K562 (cell line): ENCODE measurements around the gene KIF25. TPM values are rescaled to one million over a fixed set of nuclear protein-coding genes. Genes with fewer than 3 reads are reported as not detected.

Experiments used
- ATAC-seq: fragments of 200-7000 bp; cut with Tn5 transposase; 3 replicates; pipeline ENCODE4 v1.9.1; 2020; ENCODE audit warnings: moderate library complexity
- BruUV-seq: library from RNA; stranded (reverse); fragments of 400-500 nt; replicated peaks from 2 replicates; lab custom pipeline; 2021; lab: Mats Ljungman, UMichigan
- CTCF ChIA-PET: fragments of 300-600 bp; formaldehyde crosslinking; extraction: SDS; loops from one replicate; lab custom pipeline; 2021; ENCODE audit warnings: low intra/inter-chr PET ratio; lab: Yijun Ruan, JAX
- POLR2A ChIA-PET: fragments of 300-600, 350-650 bp; sonication (Branson Sonifier 250); formaldehyde crosslinking; extraction: SDS; loops from one replicate; lab custom pipeline; 2021; ENCODE audit warnings: antibody characterized with exemption, inconsistent platforms; lab: Yijun Ruan, JAX
- DNase-seq, 4 experiments: peaks; one replicate each; pipeline versions ENCODE4 v3.0.0 to v3.0.0-alpha.2; 2011 to 2018; ENCODE audit warnings: low spot score in 3 of 4, mixed read lengths in 3 of 4; ENCODE audit errors: extremely low read depth in 1 of 4
- FAIRE-seq: peaks from 2 replicates; lab custom pipeline; 2011; peaks lifted over from hg19 to GRCh38; lab: Jason Lieb, UNC
- H2AFZ ChIP-seq: 2 replicates; pipeline ENCODE4 v1.6.0; 2011; ENCODE audit warnings: low read depth, low read length, control low read depth, inconsistent platforms
- H3K27ac ChIP-seq: fragments of 200-600 bp; 3 replicates; pipeline ENCODE4 v1.8.0; 2011; ENCODE audit warnings: low read depth, mild to moderate bottlenecking, control low read depth, inconsistent platforms, low read length, moderate library complexity, mixed read lengths; ENCODE audit errors: extremely low read depth
- H3K27me3 ChIP-seq, 2 experiments: fragments of 300-600 bp in 1 of 2; 2 replicates in 1 of 2; 3 replicates in 1 of 2; pipeline versions ENCODE4 v1.6.0 to v1.8.0; 2011; ENCODE audit warnings: inconsistent platforms in 2 of 2, low read length in 2 of 2, mild to moderate bottlenecking in 1 of 2, mixed read lengths in 1 of 2, moderate library complexity in 1 of 2; ENCODE audit not compliant: control insufficient read depth in 2 of 2, insufficient read depth in 2 of 2
- H3K36me3 ChIP-seq: fragments of 300-600 bp; 3 replicates; pipeline ENCODE4 v1.8.0; 2011; ENCODE audit warnings: mild to moderate bottlenecking, low read length, inconsistent platforms; ENCODE audit not compliant: control insufficient read depth, insufficient read depth
- H3K4me1 ChIP-seq, 2 experiments: fragments of 200-600 bp in 1 of 2; replicated peaks in 1 of 2; 2 replicates in 1 of 2; 3 replicates in 1 of 2; pipeline versions ENCODE4 v1.5.1 to v1.8.0; 2011; ENCODE audit warnings: inconsistent platforms in 2 of 2, low read length in 2 of 2, mild to moderate bottlenecking in 1 of 2, mixed read lengths in 1 of 2, moderate library complexity in 1 of 2; ENCODE audit not compliant: control insufficient read depth in 2 of 2, insufficient read depth in 2 of 2
- H3K4me2 ChIP-seq: 2 replicates; pipeline ENCODE4 v1.6.1; 2011; ENCODE audit warnings: low read length, control low read depth, inconsistent platforms, mixed read lengths; ENCODE audit not compliant: insufficient read depth
- H3K4me3 ChIP-seq: fragments of 200-600 bp; sonication (generic), shearing (Covaris generic); 2 replicates; pipeline ENCODE4 v1.5.1; 2016; ENCODE audit warnings: control low read depth, inconsistent platforms
- H3K79me2 ChIP-seq: fragments of 200-600 bp; 3 replicates; pipeline ENCODE4 v1.8.0; 2011; ENCODE audit warnings: low read length, inconsistent platforms; ENCODE audit not compliant: control insufficient read depth, insufficient read depth
- H3K9ac ChIP-seq, 2 experiments: 2 replicates each; pipeline versions ENCODE4 v1.6.0 to v1.6.1; 2011; ENCODE audit warnings: low read depth in 2 of 2, low read length in 2 of 2, control low read depth in 1 of 2, inconsistent platforms in 1 of 2, mild to moderate bottlenecking in 1 of 2, mixed read lengths in 1 of 2; ENCODE audit not compliant: insufficient read depth in 1 of 2
- H3K9me1 ChIP-seq: one replicate; pipeline ENCODE4 v1.6.0; 2011; ENCODE audit warnings: inconsistent platforms, mild to moderate bottlenecking, low read length, moderate library complexity; ENCODE audit not compliant: control insufficient read depth, insufficient read depth
- H3K9me3 ChIP-seq: replicated peaks from 2 replicates; pipeline ENCODE4 v1.5.1; 2011; ENCODE audit warnings: low read depth, low read length, inconsistent platforms; ENCODE audit not compliant: control insufficient read depth, insufficient read depth
- H4K20me1 ChIP-seq: replicated peaks from 2 replicates; pipeline ENCODE4 v1.6.1; 2011; ENCODE audit warnings: low read length, inconsistent platforms, mixed read lengths; ENCODE audit not compliant: control insufficient read depth, insufficient read depth
- NR2C1 ChIP-seq, 2 experiments: fragments of 450-650 bp; IDR thresholded peaks; 2 replicates each; pipeline ENCODE4 v1.6.1; 2017; ENCODE audit warnings: mild to moderate bottlenecking in 2 of 2, antibody characterized with exemption in 1 of 2, inconsistent platforms in 1 of 2, missing compliant biosample characterization in 1 of 2, missing genetic modification characterization in 1 of 2
- ZNF561 ChIP-seq: fragments of 450-650 bp; formaldehyde crosslinking; conservative IDR thresholded peaks from 2 replicates; pipeline ENCODE4 v1.4.0; 2020; ENCODE audit warnings: mild to moderate bottlenecking, moderate library complexity
- WGBS: fragments of 100-300 bp; shearing (Covaris generic); methylation state at CpG from one replicate; pipeline ENCODE4 v1.1.6; 2016; ENCODE audit warnings: low coverage, mixed read lengths; ENCODE audit not compliant: insufficient coverage; ENCODE audit errors: missing lambda C conversion rate; 5-methylcytosine and 5-hydroxymethylcytosine counted together
- in situ Hi-C: fragments of 300-500 bp; cut with MboI; formaldehyde crosslinking; loops from 4 replicates; pipeline ENCODE4 v1.15.0; 2018; ENCODE audit warnings: inconsistent platforms, mixed read lengths
- intact Hi-C: fragments of 100-400 bp; cut with micrococcal nuclease; formaldehyde crosslinking; loops from 2 replicates; pipeline ENCODE4 v1.14.2; 2022
- polyA plus RNA-seq, 8 experiments: library from polyadenylated mRNA; depleted of rRNA in 4 of 8; stranded (reverse) in 5 of 8; unstranded in 3 of 8; fragments of >200 nt; fragmentation: Nextera tagmentation in 2 of 8; fragmentation: Illumina TruSeq in 1 of 8; extraction: Ambion mirVana in 2 of 8; extraction: Trizol in 1 of 8; gene quantifications; 2 replicates each; pipeline versions ENCODE4 v1.2.1 to v1.2.3, GENCODE V29; 2011 to 2014; ENCODE audit warnings: inconsistent platforms in 1 of 8, missing spikeins in 1 of 8
- total RNA-seq, 7 experiments: library from RNA; depleted of rRNA in 6 of 7; stranded (reverse); fragments of >200 nt in 6 of 7; fragmentation: Illumina TruSeq in 2 of 7; extraction: Trizol in 2 of 7; gene quantifications; 2 replicates each; pipeline versions ENCODE4 v1.2.1 to v1.2.3, GENCODE V29; 2011 to 2021; ENCODE audit warnings: low replicate concordance in 1 of 7
- TF ChIP-seq, protein P1 (sequence below): sonication (generic); formaldehyde crosslinking; IDR thresholded peaks from 2 replicates; pipeline ENCODE4 v1.8.1; 2022; ENCODE audit warnings: missing genetic modification reagents

KIF25 gene
- total and polyA plus RNA-seq, 9 of the 15 experiments (the other 6 are each of a cell fraction or from before 2014, with no cell fraction given) = 0.04 to 0.49 (median 0.23) TPM; not detected in 5

DNA sequence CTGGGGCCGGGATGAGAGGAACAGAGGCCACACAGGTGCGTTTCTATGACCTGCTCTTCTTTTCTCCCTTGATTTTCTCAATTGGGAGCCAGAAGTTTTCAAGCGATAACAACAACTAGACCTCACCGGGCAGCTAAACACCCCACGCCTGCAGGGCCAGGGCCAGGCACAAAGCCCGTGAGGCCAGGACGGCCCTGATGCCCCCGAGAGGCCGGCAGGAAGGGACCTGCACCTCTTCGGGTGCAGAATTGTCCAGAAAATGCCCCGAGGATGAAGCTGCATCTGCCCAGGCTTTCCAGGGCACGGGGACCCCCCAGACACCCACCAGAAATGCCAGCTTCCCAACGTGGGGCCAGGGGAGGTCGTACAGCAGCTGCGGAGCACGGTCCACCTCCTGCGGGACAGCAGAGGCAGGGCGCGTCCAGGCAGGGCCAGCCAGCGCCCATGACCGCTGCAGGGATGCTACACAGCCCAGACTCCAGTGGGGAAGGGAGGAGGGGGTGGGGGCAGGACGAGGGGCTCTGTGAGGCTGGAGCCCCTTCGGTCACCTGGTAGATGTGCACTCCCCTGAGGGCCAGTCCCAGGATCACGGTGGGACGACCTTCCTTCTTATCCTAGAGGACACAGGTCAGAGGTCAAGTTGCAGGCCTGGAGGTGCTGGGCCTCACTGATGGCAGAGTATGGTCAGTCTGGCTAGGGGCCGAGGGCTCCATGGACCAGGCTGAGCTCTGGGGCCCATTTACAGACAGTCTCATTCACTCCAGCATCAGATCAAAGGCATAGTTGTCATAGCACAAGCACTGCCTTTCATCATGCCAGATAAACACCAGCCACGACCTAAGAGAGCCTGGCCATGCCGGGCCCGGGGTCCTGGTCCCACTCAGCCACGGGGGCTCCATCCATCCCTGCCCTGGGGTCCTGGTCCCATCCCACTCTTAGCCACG, 65.1 kb downstream of the KIF25 start:
- H3K9me1 ChIP-seq = no peaks in the 10 kb centered on the region
- no peaks in the 10 kb centered on the region for H3K36me3 ChIP-seq
- H4K20me1 ChIP-seq = peaks cover 7% of the 10 kb centered on the region; the same call in 1 of the 2 replicates
- ChIA-PET CTCF (no interaction called here), POLR2A (interaction anchor here (0.6 to 0.9 kb wide), 2 partner anchors 9 to 23 kb away, joined by 3 read pairs; no protein-coding TSS in a partner anchor)
- H3K4me1 ChIP-seq = peaks cover 0 to 30% of the 10 kb centered on the region in 2 experiments; a peak in 1 of 5 replicates
- DNase-seq (no peak), FAIRE-seq (no peak), ATAC-seq (no peak)
- H3K27me3 ChIP-seq = peaks cover 21 to 80% of the 10 kb centered on the region in 2 experiments
- BruUV-seq = no TSS peak
- 3% methylated on average over 31 of the region's 31 CpGs for WGBS
- no peaks in the 10 kb centered on the region for H3K9me3 ChIP-seq
- H2AFZ ChIP-seq = no peak overlapping the region
- no peak for TF ChIP-seq ZNF561 (CRISPR knock-in tag)
- no peak for TF ChIP-seq NR2C1 (IDR thresholded peaks at IDR 0.05)
- 0 out of 2 replicates have a peak, but pooled peaks have one; percentile 26 for TF ChIP-seq NR2C1 (tag; IDR thresholded peaks at IDR 0.05)
- TF ChIP-seq, protein P1, sequence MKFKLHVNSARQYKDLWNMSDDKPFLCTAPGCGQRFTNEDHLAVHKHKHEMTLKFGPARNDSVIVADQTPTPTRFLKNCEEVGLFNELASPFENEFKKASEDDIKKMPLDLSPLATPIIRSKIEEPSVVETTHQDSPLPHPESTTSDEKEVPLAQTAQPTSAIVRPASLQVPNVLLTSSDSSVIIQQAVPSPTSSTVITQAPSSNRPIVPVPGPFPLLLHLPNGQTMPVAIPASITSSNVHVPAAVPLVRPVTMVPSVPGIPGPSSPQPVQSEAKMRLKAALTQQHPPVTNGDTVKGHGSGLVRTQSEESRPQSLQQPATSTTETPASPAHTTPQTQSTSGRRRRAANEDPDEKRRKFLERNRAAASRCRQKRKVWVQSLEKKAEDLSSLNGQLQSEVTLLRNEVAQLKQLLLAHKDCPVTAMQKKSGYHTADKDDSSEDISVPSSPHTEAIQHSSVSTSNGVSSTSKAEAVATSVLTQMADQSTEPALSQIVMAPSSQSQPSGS (CRISPR knock-in tag) = no peak
- H3K9ac ChIP-seq = no peak overlapping the region
- no peaks in the 10 kb centered on the region for H3K79me2 ChIP-seq
- H3K4me3 ChIP-seq = no peak overlapping the region
- H3K4me2 ChIP-seq = no peak overlapping the region
- intact Hi-C loops = no loop called here
- in situ Hi-C loops = no loop called here
- H3K27ac ChIP-seq = no peak overlapping the region
